ENCODE measurements around the gene LGI1.

LGI1 gene

GRCh38 chr10:93804200-93804599 lies 46.5 kb downstream of the LGI1 start:
- Histone ChIP-seq H2AFZ (ENCODE audit: low read length) (no peak overlapping the region), H3K4me2 (ENCODE audit: low read depth, low read length, poor library complexity, severe bottlenecking) (no peak overlapping the region), H3K4me1 (ENCODE audit: insufficient read depth, low read length, poor library complexity, severe bottlenecking) (no peaks in the 10 kb centered on the region), H3K9me3 (ENCODE audit: insufficient read depth, low read depth, low read length) (no peaks in the 10 kb centered on the region), H3F3A (ENCODE audit: low read depth) (no peaks in the 10 kb centered on the region), H3K9me2 (replicated peaks; ENCODE audit: low read depth, low read length) (no peaks in the 10 kb centered on the region), H3K4me3 (ENCODE audit: low read length, poor library complexity, severe bottlenecking) (no peak overlapping the region), H3K27me3 (ENCODE audit: insufficient read depth, low read length, poor library complexity, severe bottlenecking) (no peaks in the 10 kb centered on the region), H3K9ac (ENCODE audit: low read depth, low read length, poor library complexity, severe bottlenecking) (no peak overlapping the region), H3K79me2 (ENCODE audit: insufficient read depth, low read length) (no peaks in the 10 kb centered on the region), H3K36me3 (ENCODE audit: insufficient read depth, low read length) (no peaks in the 10 kb centered on the region), H4K20me1 (ENCODE audit: insufficient read depth, low read length, poor library complexity, severe bottlenecking) (no peaks in the 10 kb centered on the region)
- TF ChIP-seq CTCF (conservative IDR thresholded peaks at IDR 0.05; ENCODE audit: low read length) (no peak), EZH2phosphoT487 (IDR thresholded peaks at IDR 0.05; ENCODE audit: borderline replicate concordance) (no peak)

GRCh38 chr10:93806903-93807302 lies 49.2 kb downstream of the LGI1 start:
- H3K4me3 ChIP-seq (ENCODE audit: low read length, poor library complexity, severe bottlenecking), result no peak overlapping the region
- no peak for TF ChIP-seq EZH2phosphoT487 (IDR thresholded peaks at IDR 0.05; ENCODE audit: borderline replicate concordance)
- TF ChIP-seq CTCF (conservative IDR thresholded peaks at IDR 0.05; ENCODE audit: low read length), result no peak
- no peaks in the 10 kb centered on the region for H3K9me3 ChIP-seq (ENCODE audit: insufficient read depth, low read depth, low read length)
- H2AFZ ChIP-seq (ENCODE audit: low read length), result no peak overlapping the region
- H3K4me1 ChIP-seq (ENCODE audit: insufficient read depth, low read length, poor library complexity, severe bottlenecking), result no peaks in the 10 kb centered on the region
- H3F3A ChIP-seq (ENCODE audit: low read depth), result no peaks in the 10 kb centered on the region
- H3K9me2 ChIP-seq (replicated peaks; ENCODE audit: low read depth, low read length), result no peaks in the 10 kb centered on the region
- H4K20me1 ChIP-seq (ENCODE audit: insufficient read depth, low read length, poor library complexity, severe bottlenecking), result no peaks in the 10 kb centered on the region
- no peak overlapping the region for H3K9ac ChIP-seq (ENCODE audit: low read depth, low read length, poor library complexity, severe bottlenecking)
- H3K4me2 ChIP-seq (ENCODE audit: low read depth, low read length, poor library complexity, severe bottlenecking), result no peak overlapping the region
- H3K36me3 ChIP-seq (ENCODE audit: insufficient read depth, low read length), result no peaks in the 10 kb centered on the region
- H3K79me2 ChIP-seq (ENCODE audit: insufficient read depth, low read length), result no peaks in the 10 kb centered on the region
- no peaks in the 10 kb centered on the region for H3K27me3 ChIP-seq (ENCODE audit: insufficient read depth, low read length, poor library complexity, severe bottlenecking)

- Histone ChIP-seq H3K79me2 (ENCODE audit: insufficient read depth, low read length) (no peaks in the 10 kb centered on the region), H3K4me2 (ENCODE audit: low read depth, low read length, poor library complexity, severe bottlenecking) (no peak overlapping the region), H2AFZ (ENCODE audit: low read length) (no peak overlapping the region), H3K4me1 (ENCODE audit: insufficient read depth, low read length, poor library complexity, severe bottlenecking) (no peaks in the 10 kb centered on the region), H3K9ac (ENCODE audit: low read depth, low read length, poor library complexity, severe bottlenecking) (no peak overlapping the region), H3K27me3 (ENCODE audit: insufficient read depth, low read length, poor library complexity, severe bottlenecking) (no peaks in the 10 kb centered on the region), H3K4me3 (ENCODE audit: low read length, poor library complexity, severe bottlenecking) (no peak overlapping the region), H3K9me2 (replicated peaks; ENCODE audit: low read depth, low read length) (no peaks in the 10 kb centered on the region), H4K20me1 (ENCODE audit: insufficient read depth, low read length, poor library complexity, severe bottlenecking) (no peaks in the 10 kb centered on the region), H3K36me3 (ENCODE audit: insufficient read depth, low read length) (no peaks in the 10 kb centered on the region), H3K9me3 (ENCODE audit: insufficient read depth, low read depth, low read length) (no peaks in the 10 kb centered on the region), H3F3A (ENCODE audit: low read depth) (no peaks in the 10 kb centered on the region)
- TF ChIP-seq EZH2phosphoT487 (IDR thresholded peaks at IDR 0.05; ENCODE audit: borderline replicate concordance), result no peak
- TF ChIP-seq CTCF (conservative IDR thresholded peaks at IDR 0.05; ENCODE audit: low read length), result no peak
Measured at GRCh38 chr10:93807371-93807770, 49.6 kb downstream of the LGI1 start.
